Progenitor cell of endocrine pancreas (in vitro differentiated cells): Measurements from ENCODE around the gene ZNF613. TPM values are rescaled to one million over a fixed set of nuclear protein-coding genes. Genes with fewer than 3 reads are reported as not detected.

Experiments used
- DNase-seq: peaks from one replicate; pipeline ENCODE4 v3.0.0; 2021; ENCODE audit warnings: low spot score; ENCODE audit not compliant: unreplicated experiment
- H3K27ac Mint-ChIP-seq: 2 replicates; pipeline ENCODE4 v1.8.0; 2021; ENCODE audit warnings: mild to moderate bottlenecking, moderate library complexity, mixed read lengths
- H3K27me3 Mint-ChIP-seq: 2 replicates; pipeline ENCODE4 v1.8.0; 2021; ENCODE audit warnings: mixed read lengths
- H3K36me3 Mint-ChIP-seq: 2 replicates; pipeline ENCODE4 v1.8.0; 2022; ENCODE audit warnings: mixed read lengths; ENCODE audit not compliant: insufficient read depth
- H3K4me1 Mint-ChIP-seq: 2 replicates; pipeline ENCODE4 v1.8.0; 2021; ENCODE audit warnings: low read depth, mixed read lengths
- H3K4me3 Mint-ChIP-seq: 2 replicates; pipeline ENCODE4 v1.8.0; 2021; ENCODE audit warnings: low read depth, mild to moderate bottlenecking, moderate library complexity, mixed read lengths
- H3K9me3 Mint-ChIP-seq: 2 replicates; pipeline ENCODE4 v1.8.0; 2021; ENCODE audit warnings: low read depth, mixed read lengths
- total RNA-seq: library from RNA; stranded (reverse); gene quantifications from 2 replicates; pipeline ENCODE4 v1.2.1, GENCODE V29; 2021
- TF ChIP-seq, protein P1 (sequence below): fragments of 200-600 bp; sonication (generic); IDR thresholded peaks from one replicate; pipeline ENCODE4 v1.5.0; 2021; ENCODE audit warnings: antibody characterized with exemption, mild to moderate bottlenecking; ENCODE audit not compliant: unreplicated experiment

The ZNF613 gene
- total RNA-seq, 1 donor from 2014 or later, result 15.8 TPM

GRCh38 chr19:51983361-51983760, 56.1 kb downstream of the ZNF613 start:
- Mint-ChIP-seq H3K9me3 (peaks cover 58% of the 10 kb centered on the region), H3K27ac (no peak overlapping the region), H3K36me3 (peaks cover 67% of the 10 kb centered on the region), H3K27me3 (no peaks in the 10 kb centered on the region), H3K4me1 (peaks cover 5% of the 10 kb centered on the region), H3K4me3 (no peak overlapping the region)
- no peak for DNase-seq
- TF ChIP-seq, protein P1, sequence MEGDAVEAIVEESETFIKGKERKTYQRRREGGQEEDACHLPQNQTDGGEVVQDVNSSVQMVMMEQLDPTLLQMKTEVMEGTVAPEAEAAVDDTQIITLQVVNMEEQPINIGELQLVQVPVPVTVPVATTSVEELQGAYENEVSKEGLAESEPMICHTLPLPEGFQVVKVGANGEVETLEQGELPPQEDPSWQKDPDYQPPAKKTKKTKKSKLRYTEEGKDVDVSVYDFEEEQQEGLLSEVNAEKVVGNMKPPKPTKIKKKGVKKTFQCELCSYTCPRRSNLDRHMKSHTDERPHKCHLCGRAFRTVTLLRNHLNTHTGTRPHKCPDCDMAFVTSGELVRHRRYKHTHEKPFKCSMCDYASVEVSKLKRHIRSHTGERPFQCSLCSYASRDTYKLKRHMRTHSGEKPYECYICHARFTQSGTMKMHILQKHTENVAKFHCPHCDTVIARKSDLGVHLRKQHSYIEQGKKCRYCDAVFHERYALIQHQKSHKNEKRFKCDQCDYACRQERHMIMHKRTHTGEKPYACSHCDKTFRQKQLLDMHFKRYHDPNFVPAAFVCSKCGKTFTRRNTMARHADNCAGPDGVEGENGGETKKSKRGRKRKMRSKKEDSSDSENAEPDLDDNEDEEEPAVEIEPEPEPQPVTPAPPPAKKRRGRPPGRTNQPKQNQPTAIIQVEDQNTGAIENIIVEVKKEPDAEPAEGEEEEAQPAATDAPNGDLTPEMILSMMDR, result no peak

DNA sequence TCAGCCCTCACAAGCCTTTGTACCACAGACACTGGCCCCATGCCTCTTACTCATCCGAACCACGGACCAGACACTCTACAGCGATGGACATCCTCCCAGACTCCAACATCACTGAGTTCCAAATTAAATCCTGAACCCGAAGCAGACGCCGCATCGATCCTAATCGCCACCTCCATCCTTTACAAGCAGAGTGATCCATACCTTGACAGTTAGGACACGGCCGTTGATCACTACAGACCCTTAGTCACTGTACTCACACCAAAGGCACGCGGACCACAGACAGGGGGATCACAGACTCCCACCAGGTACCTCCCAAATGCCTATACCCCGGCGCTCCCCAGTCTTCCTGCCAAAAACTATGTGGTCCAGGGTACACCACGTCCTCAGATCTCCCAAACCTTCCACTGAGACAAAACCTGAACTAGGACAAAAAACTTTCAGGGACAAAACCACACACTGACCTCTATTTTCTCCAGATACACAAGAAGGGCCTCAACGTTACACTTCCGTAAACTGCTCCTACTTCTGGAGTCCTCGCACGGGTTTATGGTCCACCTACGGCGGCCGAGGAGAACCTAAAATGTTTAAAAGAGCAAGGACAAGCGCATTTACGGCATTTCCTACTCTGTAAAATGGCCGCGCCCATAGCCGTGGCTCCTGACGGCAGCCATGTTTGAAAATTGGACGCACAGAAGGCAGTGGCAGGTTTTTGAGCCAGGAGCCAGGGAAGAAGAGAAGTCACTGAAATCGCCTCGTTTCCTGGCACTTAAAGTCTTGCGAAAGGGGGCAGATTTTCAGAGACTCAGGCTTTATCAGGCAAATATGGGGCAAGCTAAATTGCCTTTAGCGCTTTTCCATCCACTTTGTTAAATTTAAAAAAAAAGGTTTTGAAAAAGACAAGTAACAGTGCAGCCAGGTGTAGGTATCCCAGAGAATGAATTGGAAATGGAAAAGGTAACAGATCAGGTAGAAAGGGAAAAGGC, 59.3 kb downstream of the ZNF613 start, which contains the start of gene ZNF350:
TSS of gene ZNF350 (minus strand) at position 532 of the 983 bp plus-strand sequence. CDS start 12,480 bp downstream, outside the sequence.
- peaks cover 55% of the 10 kb centered on the region for H3K9me3 Mint-ChIP-seq
- no peaks in the 10 kb centered on the region for H3K27me3 Mint-ChIP-seq
- DNase-seq, result peak; percentile 68
- H3K36me3 Mint-ChIP-seq, result peaks cover 58% of the 10 kb centered on the region
- TF ChIP-seq, protein P1, result no peak
- H3K27ac Mint-ChIP-seq, result peak within 1 kb of the TSS; percentile 95
- H3K4me1 Mint-ChIP-seq, result peaks cover 5% of the 10 kb centered on the region
- H3K4me3 Mint-ChIP-seq, result peak within 1 kb of the TSS; percentile 97

GRCh38 chr19:51993422-51993821, 66.2 kb downstream of the ZNF613 start:
- Mint-ChIP-seq H3K4me1 (no peaks in the 10 kb centered on the region), H3K27ac (no peak overlapping the region), H3K9me3 (peaks cover 68% of the 10 kb centered on the region), H3K36me3 (peaks cover 84% of the 10 kb centered on the region), H3K27me3 (no peaks in the 10 kb centered on the region), H3K4me3 (no peak overlapping the region)
- TF ChIP-seq, protein P1, result no peak
- DNase-seq, result no peak

- Mint-ChIP-seq H3K27ac (peak overlapping the region; percentile 39), H3K36me3 (peaks cover 89% of the 10 kb centered on the region), H3K4me3 (no peak overlapping the region), H3K27me3 (no peaks in the 10 kb centered on the region), H3K9me3 (peaks cover 65% of the 10 kb centered on the region), H3K4me1 (no peaks in the 10 kb centered on the region)
- TF ChIP-seq, protein P1, result no peak
- no peak for DNase-seq
Measured at GRCh38 chr19:51994048-51994644, 66.9 kb downstream of the ZNF613 start.

Other genes starting within 250 kb of the ZNF613 start
- gene SPACA6, start 234.1 kb upstream of the ZNF613 start, total RNA-seq, result 28.9 and 32.3 TPM in 2 replicates
- not detected in 2 replicates for gene HAS1, start 203.5 kb upstream of the ZNF613 start, total RNA-seq
- not detected in 2 replicates for gene FPR1, start 175.6 kb upstream of the ZNF613 start, total RNA-seq
- not detected in 2 replicates for gene FPR2, start 166.3 kb upstream of the ZNF613 start, total RNA-seq
- not detected in 2 replicates for gene FPR3, start 132.3 kb upstream of the ZNF613 start, total RNA-seq
- gene ZNF577, start 39.5 kb upstream of the ZNF613 start, total RNA-seq, result 27.5 and 29.5 TPM in 2 replicates
- gene ZNF649, start 22.5 kb upstream of the ZNF613 start, total RNA-seq, result 41.4 and 42.4 TPM in 2 replicates
- 14.2 and 14.3 TPM in 2 replicates for gene ZNF350, start 59.4 kb downstream of the ZNF613 start, total RNA-seq
- gene ZNF615, start 80.7 kb downstream of the ZNF613 start, total RNA-seq, result 17.5 and 17.7 TPM in 2 replicates
- 14.4 and 14.8 TPM in 2 replicates for gene ZNF614, start 100.9 kb downstream of the ZNF613 start, total RNA-seq
- 27.2 and 33.6 TPM in 2 replicates for gene ZNF432, start 121.4 kb downstream of the ZNF613 start, total RNA-seq
- gene ZNF841, start 168.3 kb downstream of the ZNF613 start, total RNA-seq, result 30.4 and 30.7 TPM in 2 replicates
- gene ZNF616, start 212.5 kb downstream of the ZNF613 start, total RNA-seq, result 24.0 and 28.5 TPM in 2 replicates
- 30.2 and 32.6 TPM in 2 replicates for gene ZNF836, start 244.1 kb downstream of the ZNF613 start, total RNA-seq